OCI-LY3 (cell line): Measurements from ENCODE around the gene CSNK1A1.

Experiments
- EZH2phosphoT487 ChIP-seq: fragments of 200-600 bp; shearing (Covaris generic); IDR thresholded peaks from 2 replicates; pipeline ENCODE4 v1.6.1; 2018; ENCODE audit warnings: antibody characterized with exemption, mixed run types, low read depth
- TF ChIP-seq, protein P1 (sequence below): fragments of 200-600, 300-600 bp; sonication (generic); IDR thresholded peaks from 2 replicates; pipeline ENCODE4 v1.5.1; 2014; ENCODE audit warnings: antibody characterized with exemption, low read length, low read depth

GRCh38 chr5:149464796-149465489 lies 86.3 kb downstream of the CSNK1A1 start:
- TF ChIP-seq, protein P1, sequence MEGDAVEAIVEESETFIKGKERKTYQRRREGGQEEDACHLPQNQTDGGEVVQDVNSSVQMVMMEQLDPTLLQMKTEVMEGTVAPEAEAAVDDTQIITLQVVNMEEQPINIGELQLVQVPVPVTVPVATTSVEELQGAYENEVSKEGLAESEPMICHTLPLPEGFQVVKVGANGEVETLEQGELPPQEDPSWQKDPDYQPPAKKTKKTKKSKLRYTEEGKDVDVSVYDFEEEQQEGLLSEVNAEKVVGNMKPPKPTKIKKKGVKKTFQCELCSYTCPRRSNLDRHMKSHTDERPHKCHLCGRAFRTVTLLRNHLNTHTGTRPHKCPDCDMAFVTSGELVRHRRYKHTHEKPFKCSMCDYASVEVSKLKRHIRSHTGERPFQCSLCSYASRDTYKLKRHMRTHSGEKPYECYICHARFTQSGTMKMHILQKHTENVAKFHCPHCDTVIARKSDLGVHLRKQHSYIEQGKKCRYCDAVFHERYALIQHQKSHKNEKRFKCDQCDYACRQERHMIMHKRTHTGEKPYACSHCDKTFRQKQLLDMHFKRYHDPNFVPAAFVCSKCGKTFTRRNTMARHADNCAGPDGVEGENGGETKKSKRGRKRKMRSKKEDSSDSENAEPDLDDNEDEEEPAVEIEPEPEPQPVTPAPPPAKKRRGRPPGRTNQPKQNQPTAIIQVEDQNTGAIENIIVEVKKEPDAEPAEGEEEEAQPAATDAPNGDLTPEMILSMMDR: no peak
- TF ChIP-seq EZH2phosphoT487: no peak
